ENCODE data around the gene ALOX15B. TPM values are rescaled to one million over a fixed set of nuclear protein-coding genes. Genes with fewer than 3 reads are reported as not detected.

The ALOX15B gene
- total and polyA plus RNA-seq, 9 of the 15 experiments (the other 6 are each of a cell fraction or from before 2014, with no cell fraction given), result 0.04 TPM; not detected in 8

DNA sequence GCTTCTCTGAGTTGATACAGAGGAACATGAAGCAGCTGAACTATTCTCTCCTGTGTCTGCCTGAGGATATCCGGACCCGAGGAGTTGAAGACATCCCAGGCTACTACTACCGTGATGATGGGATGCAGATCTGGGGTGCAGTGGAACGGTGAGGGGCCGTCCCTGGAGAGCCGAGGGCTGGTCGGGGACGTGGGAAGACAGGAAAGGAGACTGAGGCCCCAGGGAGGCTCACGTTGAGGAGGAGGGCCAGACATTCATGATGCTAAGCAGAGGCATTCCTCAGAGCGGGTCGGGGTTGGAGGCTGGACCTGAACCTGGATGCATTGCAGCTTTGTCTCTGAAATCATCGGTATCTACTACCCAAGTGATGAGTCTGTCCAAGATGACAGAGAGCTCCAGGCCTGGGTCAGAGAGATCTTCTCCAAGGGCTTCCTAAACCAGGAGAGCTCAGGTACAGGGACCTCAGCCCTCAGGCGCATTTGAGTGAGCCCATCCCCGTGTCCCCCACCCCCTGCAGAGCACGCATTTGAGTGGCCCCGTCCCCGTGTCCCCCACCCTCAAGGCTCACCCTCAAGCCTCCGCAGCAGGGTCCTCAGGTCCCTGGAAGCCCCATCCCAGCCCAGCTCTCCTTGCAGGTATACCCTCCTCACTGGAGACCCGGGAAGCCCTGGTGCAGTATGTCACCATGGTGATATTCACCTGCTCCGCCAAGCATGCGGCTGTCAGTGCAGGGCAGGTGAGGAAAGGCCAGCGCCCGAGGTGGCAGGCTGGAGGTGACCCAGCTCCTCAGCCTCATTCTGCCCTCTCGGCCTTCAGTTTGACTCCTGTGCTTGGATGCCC lies 8.3 kb downstream of the ALOX15B start:
- peaks cover 30 to 53% of the 10 kb centered on the region in 2 experiments for H3K27me3 ChIP-seq (ENCODE audit: control insufficient read depth in 2 of 2, insufficient read depth in 2 of 2, low read length in 2 of 2)
- no peak overlapping the region for H3K27ac ChIP-seq (ENCODE audit: extremely low read depth, low read depth, low read length)
- POLR2A ChIA-PET, result no interaction called here
- H3K9ac ChIP-seq (ENCODE audit: insufficient read depth in 1 of 2, low read depth in 2 of 2, low read length in 2 of 2), result no peak overlapping the region
- H3K36me3 ChIP-seq (ENCODE audit: control insufficient read depth, insufficient read depth, low read length), result no peaks in the 10 kb centered on the region
- ATAC-seq (no peak), DNase-seq (ENCODE audit: extremely low read depth in 1 of 4, low spot score in 3 of 4) (no peak), FAIRE-seq (no peak)
- no peak overlapping the region for H3K4me2 ChIP-seq (ENCODE audit: insufficient read depth, low read length)
- 0% methylated on average over 18 of the region's 24 CpGs for WGBS (ENCODE audit: insufficient coverage, low coverage, missing lambda C conversion rate)
- no peaks in the 10 kb centered on the region for H3K4me1 ChIP-seq (replicated peaks in 1 of 2; ENCODE audit: control insufficient read depth in 2 of 2, insufficient read depth in 2 of 2, low read length in 2 of 2)
- no peaks in the 10 kb centered on the region for H3K79me2 ChIP-seq (ENCODE audit: control insufficient read depth, insufficient read depth, low read length)
- BruUV-seq (replicated peaks), result no TSS peak
- H2AFZ ChIP-seq (ENCODE audit: low read depth, low read length), result no peak overlapping the region
- no peaks in the 10 kb centered on the region for H3K9me1 ChIP-seq (ENCODE audit: control insufficient read depth, insufficient read depth, low read length)
- H3K9me3 ChIP-seq (replicated peaks; ENCODE audit: control insufficient read depth, insufficient read depth, low read depth, low read length), result no peaks in the 10 kb centered on the region
- intact Hi-C loops (cut with micrococcal nuclease) (loop anchor here (10.0 kb wide), 1 partner anchor 222 kb away; no protein-coding TSS in a partner anchor), in situ Hi-C loops (cut with MboI) (no loop called here)
- no peak overlapping the region for H3K4me3 ChIP-seq
- CTCF ChIA-PET (ENCODE audit: low intra/inter-chr PET ratio), result no interaction called here
- H4K20me1 ChIP-seq (replicated peaks; ENCODE audit: control insufficient read depth, insufficient read depth, low read length), result no peaks in the 10 kb centered on the region; the same call in 1 of the 2 replicates
- TF ChIP-seq HNRNPL (IDR thresholded peaks at IDR 0.05; ENCODE audit: low read depth, low read length), result no peak
- TF ChIP-seq KHSRP (IDR thresholded peaks at IDR 0.05), result no peak
- TF ChIP-seq TOE1 (IDR thresholded peaks at IDR 0.05; ENCODE audit: borderline replicate concordance), result no peak
- no peak for TF ChIP-seq TOE1 (CRISPR knock-in tag; IDR thresholded peaks at IDR 0.05; ENCODE audit: borderline replicate concordance, low read depth)
- TF ChIP-seq ZNF277 (CRISPR knock-in tag; IDR thresholded peaks at IDR 0.05; ENCODE audit: borderline replicate concordance), result no peak
- no peak for TF ChIP-seq TFAP4 (CRISPR knock-in tag; IDR thresholded peaks at IDR 0.05; ENCODE audit: borderline replicate concordance)
- TF ChIP-seq HMG20A (CRISPR knock-in tag; conservative IDR thresholded peaks at IDR 0.05), result no peak
- no peak for TF ChIP-seq C11orf30 (IDR thresholded peaks at IDR 0.05; ENCODE audit: low read depth)
- no peak for TF ChIP-seq ZNF41 (CRISPR knock-in tag; conservative IDR thresholded peaks at IDR 0.05)
- no peak for TF ChIP-seq SMARCC2 (IDR thresholded peaks at IDR 0.05; ENCODE audit: low read depth)
- TF ChIP-seq SRSF3 (IDR thresholded peaks at IDR 0.05; ENCODE audit: insufficient read depth, low read length), result no peak
- TF ChIP-seq PML (IDR thresholded peaks at IDR 0.05; ENCODE audit: low read length), result no peak
- TF ChIP-seq CREM (IDR thresholded peaks at IDR 0.05; ENCODE audit: low read depth), result no peak
- no peak for TF ChIP-seq IFI16 (CRISPR knock-in tag; IDR thresholded peaks at IDR 0.05)
- TF ChIP-seq LCOR (CRISPR knock-in tag; IDR thresholded peaks at IDR 0.05), result no peak
